Activated CD4-positive, CD25-positive, alpha-beta regulatory T cell (primary cell): Measurements from ENCODE around the gene MYOCD.

Experiments
- DNase-seq, 4 experiments: peaks; one replicate each; lab custom pipeline; 2025; lab: John Stamatoyannopoulos, UW

The MYOCD gene

DNA sequence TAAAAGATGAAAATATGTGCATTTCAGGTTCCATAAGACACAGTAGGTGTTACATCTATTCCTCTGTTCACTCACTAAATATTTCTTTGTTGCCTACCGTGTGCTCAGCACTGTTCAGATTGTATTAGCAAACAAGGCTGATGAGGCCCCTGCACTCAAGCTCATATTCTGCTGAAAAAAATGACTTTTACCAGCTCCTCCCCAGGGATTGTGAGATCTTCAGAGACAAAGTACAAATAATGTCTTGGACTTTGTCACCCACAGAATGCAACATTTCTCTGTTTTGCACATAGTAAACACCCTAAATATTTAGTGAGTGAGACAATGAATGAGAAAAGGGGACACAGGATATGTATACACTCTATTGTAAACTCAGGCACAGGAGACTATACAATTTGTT is 21.9 kb upstream of the MYOCD start:
- no peak for DNase-seq

DNA sequence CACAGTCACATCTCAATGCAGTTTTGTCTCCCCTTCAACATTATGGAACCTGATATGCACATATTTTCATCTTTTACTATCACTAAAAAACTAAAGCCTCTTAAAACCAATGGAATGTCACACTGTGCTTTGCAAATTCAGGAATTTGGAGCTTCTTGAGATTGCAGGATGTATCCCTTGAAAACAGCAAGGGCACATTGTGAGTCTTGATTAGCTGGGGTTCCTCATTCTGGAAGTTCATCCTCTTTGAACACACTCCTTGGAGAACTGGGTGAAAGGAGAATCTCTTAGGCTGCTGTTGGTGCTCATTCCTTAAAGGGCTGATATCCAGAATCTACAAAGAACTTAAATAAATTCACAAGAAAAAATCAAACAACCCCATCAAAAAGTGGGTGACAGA is 21.1 kb upstream of the MYOCD start:
- DNase-seq, result no peak

DNA sequence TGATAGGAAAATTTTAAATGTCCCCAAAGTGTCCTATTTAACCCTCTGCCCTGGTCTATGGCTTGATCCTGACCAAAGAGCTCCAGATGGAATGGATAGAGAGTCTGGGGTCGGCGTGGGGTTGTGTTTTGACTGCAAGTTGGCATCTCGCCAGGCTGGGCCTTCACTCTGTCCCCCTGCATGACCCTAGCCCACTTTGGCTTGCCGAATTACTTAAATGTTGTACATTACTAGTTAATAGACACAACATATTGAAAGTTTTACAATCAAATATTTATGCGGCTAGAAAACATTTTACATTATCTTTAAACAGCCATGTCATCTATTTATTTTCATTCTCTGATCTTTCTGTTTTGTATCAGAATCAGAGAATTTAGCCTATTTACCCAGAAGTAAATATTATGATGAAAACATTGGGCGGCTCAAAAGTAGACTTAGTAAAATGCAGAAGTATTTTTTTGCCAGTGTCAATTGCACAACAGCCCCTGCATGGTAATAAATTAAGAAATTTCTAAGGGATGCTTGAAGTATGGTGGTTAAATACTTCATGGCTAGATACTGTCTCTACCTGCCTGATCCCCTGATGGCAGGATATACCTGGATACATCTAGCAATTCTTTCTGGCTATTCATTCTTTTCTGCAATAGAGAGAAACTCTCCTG is 18.8 kb upstream of the MYOCD start:
- no peak for DNase-seq

DNA sequence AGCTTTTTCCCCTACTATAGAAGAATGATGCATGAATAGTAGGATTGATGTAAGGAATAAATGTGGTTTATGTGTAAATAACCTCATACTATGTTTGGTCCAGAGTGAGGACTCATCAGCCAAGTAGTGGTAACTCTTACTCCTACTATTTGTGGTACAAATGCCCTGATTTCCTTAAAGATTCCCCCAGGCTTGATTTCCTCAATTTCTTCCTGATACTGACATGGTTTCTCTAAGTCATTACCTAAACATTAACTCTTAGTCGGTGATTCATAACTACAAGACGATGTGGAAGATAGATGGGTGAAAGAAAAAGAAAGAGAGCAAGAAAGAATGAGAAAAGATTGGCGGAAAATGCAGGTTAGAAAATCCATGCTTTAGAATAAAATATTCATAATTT is 17.2 kb upstream of the MYOCD start:
- no peak for DNase-seq

DNA sequence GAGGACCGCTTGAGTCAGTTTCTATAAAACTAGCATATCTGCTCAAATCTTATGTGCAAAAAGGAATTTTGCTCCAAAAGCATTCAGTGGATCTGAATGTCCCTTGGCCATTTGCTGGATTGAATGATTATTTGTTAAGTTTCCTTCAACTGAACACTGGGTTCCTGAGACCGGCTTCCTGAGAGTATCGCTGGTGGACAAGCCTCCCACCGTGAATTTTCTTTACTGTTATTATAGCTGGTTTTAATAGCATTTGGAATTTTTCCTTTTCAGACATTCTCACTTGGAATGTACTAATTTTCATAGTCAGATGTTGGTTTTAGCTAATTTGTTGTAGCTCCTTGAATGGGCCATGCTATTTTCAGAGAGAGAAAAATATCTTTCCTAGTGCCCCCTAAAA is 9.8 kb upstream of the MYOCD start:
- no peak for DNase-seq

DNA sequence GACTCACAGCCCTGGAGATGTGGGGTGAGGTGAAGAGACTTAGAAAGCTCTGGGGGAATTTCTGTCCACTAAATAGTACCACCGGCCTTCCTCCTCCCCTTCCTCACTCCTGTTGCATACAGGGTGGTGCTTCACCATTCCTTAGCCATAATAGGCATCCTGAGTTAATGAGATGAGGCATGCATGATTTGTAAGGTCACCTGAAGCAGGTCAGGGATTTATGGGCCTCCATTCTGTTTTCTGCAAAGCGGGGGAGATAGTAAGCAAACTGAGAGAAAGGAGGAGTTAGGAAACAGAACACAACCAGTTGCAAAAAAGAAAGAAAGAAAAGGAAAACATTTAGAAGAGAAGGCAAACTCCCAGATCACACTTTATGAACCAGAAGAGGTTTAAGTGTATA is 9.3 kb upstream of the MYOCD start:
- no peak for DNase-seq

DNA sequence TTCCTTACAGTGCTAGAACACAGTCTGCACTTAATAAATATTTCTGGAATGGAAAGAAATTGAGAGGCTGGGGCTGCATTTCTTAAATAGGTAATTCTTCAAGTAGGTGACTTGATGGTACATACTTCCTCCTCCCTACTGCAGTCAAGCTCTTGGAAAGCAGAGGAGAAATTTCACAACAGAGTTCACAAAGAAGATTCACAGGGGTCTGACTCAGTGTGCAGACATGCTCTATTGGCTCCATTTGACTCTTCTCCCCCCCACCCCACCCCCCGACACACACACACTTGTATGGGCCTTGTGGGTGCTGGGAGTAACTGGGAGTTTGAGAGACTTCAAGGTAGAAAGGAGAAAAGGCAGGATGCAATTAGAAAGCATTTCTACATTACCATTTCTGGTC is 6.2 kb upstream of the MYOCD start:
- DNase-seq, result no peak

DNA sequence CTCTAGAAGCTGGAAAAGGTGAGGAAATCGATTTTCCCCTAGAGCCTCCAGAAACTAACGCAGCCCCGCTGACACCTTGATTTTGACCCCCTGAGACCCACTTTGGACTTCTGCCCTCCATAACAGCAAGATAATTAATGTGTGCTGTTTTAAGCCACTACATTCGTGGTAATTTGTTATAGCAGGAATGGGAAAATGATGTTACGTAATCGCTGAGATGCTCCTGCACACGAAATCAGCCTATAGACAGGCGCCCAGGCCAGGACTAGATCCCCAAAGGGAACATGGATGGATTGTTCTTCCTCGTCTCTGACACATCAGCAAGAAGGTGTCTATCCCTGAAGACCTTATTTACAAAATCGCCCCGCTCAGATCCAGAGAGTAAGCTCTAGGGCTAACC is 1.4 kb upstream of the MYOCD start:
- DNase-seq, result no peak

DNA sequence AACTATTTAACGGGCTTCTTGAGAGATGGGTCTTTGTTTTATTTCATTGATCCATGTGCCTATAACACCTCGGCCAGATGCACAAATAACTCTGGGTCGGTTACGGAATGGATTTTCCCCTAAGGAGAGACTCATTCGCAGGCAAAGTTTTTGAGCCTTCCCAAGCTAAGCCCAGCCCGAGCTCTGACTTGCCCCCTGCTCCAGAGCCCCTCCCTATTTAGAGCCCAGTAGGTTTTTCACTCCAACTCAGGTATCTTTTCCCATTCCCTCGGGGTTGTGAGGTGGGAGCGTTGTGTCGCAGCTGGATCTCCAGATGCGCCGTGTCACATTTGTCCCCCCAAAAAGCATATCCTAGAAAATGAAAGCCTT is 812 bp upstream of the MYOCD start:
- no peak for DNase-seq

DNA sequence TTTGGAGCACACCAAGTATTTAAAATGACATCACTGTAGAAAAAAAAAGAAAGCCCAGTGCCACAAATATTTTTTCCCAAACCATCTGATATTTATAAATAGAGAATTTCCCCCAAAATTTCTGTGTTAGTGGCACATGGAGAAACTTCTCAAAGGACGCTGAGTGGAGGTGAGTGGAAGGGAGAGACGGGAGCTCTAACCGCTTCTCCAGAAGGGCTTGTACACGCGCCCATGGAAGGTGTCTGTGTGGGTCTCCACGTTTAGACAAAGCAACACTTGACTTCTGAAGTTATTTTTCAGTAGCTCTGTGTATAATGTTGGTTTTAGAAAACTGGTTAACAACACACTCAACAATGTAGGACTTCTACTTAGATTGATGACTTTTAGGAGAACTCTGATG is 1.0 kb downstream of the MYOCD start:
- DNase-seq, result no peak

DNA sequence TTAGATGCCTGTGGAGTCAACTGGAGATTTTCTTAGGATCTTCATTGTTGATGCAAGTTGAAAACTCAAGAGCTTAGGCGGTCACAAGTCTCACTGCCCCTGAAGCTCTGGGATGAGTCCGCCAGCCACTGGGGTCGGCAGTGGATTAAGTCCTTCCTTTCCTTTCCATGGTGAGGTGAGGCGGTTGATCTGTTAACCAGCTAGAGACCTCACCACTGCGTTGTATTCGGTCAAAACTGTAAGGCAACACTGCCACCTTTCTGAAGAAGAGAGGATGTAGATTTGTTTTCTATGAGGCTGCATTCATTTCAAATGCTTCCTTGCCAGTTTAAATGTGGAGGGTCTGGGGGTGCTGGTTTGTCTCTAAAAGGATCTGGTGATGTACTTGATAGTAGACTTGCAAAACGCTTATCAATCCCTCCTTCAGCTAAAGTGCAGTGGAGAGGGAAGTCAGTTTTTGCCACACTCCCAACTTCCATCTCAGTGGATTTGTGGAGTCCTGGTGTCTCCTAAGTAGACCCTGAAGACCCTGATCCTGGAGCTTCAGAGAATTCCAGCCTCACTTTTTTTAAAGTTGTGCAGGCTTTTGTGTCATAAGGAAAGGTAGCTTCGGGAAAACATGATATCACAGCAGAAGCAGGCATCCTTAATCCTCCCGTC is 1.7 kb downstream of the MYOCD start:
- no peak for DNase-seq

DNA sequence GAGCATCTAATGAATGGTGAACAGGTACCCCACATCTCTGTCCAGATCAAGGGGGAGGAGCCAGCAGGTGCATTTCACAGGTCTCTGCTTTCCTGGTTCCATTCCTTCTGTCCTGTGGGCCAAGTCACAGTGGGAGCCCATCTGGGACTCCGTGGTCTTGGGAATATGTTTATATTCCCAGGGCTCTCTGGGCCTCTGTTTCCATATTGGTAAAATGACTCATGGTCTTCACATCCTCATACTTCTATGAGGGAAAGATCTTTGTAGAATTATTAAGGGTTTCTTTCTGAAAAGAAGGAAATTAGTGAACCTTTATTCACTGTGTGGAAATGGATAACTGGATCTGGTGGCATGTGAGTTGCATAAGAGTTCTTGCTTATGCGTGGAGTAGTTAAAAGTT is 6.2 kb downstream of the MYOCD start:
- no peak for DNase-seq

DNA sequence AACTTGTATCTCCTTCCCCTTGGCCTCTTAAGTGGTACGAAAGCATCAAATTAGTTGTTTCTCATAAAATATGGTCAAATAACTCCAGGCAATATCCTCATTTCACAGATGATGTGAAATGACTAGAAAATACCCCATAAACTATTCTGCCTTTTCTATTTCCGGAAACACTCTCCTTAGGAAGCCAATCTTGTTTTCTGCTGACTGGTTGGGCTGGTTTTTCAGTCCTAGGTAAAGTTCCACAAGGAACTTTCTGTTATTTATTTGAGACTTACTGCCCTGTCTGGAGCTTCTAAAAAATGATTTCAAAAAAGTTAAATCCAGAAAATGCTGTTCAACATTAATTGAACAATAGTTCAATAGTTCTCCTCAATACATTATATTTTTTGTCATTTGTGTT is 7.3 kb downstream of the MYOCD start:
- no peak for DNase-seq

DNA sequence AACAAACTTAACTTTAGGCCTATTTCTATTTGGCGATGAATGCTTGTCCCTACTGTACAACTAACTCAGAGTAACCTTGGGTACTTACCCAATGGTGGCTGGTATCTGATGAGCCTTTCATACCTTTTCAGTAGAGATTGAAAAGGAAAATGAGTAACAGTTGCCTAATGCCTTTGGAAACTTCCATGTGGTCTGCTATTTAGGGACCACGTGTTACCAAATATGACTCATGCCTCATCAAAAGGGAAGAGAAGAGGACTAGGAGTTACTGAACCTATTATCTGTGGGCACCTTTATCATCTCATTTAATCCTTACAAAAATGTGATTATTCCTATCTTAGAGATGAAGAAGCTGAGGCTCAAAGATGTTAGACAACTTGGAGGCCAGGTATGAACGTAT is 8.1 kb downstream of the MYOCD start:
- DNase-seq, result no peak

DNA sequence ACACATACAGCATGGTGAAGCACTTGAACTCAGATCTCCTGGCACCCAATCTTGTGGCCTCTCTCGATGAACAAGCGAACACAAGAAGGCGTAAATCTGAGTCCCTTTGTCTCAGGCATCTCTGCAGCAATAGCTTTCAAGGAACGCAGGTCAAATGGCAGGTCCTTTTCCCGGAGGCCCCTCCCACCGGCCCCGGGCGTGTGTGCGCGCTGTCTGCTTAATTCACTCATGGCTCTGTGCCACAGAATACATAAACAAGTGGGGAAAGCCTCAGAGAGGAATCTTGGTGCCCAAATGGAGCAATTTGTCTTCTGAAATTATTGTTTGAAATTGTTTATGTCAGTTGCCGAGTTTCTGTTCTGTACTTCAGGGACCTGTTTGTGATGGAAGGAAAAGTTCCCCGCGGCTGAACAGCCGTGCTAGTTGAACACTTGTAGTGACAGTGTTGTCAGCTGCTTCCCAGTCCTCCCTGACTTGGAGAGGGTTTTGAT is 14.8 kb downstream of the MYOCD start:
- no peak for DNase-seq

DNA sequence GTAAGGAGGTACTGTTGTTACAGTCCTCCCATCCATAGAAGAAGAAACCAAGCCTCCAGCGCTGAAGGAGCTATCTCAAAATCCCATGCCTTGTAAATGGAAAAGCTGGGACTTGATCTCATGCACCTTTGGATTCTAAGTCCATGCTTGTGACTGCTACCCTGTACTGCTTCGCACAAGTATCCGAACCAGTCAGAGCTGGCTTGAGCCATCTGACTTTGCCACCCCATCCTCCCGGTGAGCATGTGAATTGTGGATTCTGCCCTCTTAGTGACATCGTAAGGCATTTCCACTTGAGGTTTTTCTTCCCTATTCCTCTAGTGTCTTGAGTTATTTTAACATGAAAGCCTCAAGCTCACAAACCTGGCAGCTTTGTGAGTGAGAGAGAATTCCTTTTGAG is 15.3 kb downstream of the MYOCD start:
- DNase-seq, result no peak

DNA sequence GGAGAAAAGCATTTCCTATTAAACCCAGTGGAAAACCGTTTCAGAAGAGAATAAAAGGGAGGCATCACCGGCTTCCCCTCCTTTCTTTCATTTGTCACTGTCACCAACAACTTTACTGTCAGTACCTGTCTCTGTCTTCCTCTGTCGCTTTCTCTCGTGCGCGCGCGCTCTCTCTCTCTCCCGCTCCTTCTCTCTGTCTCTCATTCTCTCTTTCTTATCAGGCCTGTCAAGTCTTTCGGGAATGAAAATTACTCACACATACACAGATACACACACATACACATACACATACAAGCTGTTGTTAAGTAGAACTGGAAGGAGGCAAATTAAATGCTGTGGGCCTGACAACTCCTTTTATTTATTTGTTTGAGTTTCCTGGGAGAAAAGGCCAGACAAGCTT is 17.6 kb downstream of the MYOCD start:
- DNase-seq, result no peak

DNA sequence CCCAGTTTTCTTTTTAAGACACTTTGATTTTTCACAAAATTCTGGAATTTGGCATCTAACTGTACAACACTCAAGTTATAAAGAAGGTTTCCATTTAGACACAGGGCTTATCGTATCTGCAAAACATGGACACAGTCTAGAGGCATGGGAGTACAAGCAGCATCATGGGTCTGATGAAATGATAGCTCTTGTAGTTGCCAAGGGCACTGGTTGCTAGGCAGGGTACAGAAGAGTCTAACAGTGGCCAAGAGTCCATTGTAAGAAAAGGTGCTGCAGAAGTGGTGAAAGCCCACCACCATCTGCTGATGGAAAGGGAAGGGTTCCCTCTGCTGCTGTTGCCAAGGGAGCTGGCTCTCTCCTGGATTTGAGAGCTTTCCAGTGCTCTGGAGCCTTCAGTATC is 20.8 kb downstream of the MYOCD start:
- DNase-seq, result no peak

DNA sequence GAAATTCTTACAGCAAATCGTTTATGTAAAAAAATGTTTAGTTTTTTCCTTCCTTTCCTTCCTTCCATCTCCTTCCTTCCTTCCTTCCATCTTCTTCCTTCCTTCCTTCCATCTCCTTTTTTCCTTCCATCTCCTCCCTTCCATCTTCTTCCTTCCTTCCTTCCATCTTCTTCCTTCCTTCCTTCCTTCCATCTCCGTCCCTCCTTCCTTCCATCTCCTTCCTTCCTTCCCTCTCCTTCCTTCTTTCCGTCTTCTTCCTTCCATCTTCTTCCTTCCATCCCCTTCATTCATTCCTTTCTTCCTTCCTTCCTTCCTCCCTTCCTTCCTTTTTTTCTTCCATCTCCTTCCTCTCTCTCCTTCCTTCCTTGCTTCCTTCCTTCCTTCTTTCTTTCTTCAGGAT is 22.7 kb downstream of the MYOCD start:
- DNase-seq, result no peak

DNA sequence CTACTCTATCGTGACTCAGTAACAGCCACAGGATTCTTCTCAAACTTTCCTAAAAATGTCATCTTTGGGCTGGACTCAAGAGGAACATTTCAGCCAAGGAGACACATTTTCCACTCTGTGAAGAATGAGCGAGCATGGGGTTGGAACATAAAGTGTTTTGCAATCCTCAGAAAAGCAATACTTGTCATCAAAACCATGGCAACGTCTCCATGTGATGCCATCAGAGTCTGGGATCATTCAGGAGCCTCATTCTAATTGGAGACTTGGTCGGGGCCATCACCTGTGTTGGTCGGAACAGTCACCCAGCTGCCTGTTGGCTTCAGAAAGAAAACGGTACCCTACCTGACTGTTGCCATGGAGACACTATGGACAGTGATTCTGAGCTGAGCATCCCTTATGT is 25.5 kb downstream of the MYOCD start:
- no peak for DNase-seq

DNA sequence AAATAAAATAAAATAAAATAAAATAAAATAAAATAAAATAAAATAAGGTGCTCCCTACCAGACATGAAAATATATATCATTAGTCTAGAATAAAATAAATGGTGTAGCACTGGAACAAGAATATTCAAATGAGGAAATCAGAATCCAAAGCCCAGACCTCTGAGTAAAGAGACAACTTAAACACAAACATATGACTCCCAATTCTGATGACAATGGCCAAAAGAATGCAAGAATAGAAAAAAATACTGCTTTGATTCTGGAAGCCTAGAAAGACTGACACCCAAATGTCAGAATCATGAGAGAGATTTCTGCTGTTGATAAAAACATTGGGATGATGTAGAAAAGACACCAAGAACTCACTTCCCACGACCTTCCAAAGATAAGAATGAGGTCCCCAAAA is 27.9 kb downstream of the MYOCD start:
- no peak for DNase-seq

DNA sequence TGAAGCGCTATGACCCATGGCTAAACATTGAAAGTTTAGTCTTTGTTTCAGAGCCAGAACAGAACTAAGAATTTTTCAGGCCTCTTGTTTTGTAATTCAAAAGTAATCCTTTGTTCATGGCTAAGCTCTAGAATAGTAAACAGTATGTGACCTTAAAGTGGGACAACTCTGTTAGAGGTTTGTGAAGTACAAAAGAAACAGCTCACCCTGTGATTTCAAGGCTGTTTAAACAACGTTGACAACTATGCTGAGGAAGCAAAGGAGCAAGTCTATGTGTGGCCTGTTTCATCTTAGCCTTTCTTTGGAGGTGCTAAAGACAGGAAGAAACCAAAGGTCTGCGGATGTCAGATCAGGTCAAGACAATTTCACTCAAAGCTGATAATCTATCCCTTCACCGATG is 40.4 kb downstream of the MYOCD start:
- no peak for DNase-seq

DNA sequence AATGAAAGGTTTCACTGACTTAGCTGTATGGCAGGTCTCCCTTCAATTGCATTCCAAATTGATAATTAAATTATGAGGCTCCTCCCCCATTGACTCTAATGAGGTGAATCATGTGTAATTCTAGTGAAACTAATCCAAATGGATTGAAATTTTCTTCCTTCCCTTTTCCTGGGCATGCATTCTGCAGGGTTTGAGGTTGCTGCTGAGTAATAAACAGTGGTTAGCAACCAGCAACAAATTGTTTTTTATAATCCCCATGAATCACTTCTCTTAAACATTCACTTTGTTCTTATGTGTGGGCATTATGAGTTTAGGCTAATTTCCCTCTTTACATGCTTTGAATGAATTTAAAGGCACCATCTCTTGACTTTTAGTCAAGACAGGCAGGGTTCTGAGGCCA is 43.4 kb downstream of the MYOCD start:
- no peak for DNase-seq

DNA sequence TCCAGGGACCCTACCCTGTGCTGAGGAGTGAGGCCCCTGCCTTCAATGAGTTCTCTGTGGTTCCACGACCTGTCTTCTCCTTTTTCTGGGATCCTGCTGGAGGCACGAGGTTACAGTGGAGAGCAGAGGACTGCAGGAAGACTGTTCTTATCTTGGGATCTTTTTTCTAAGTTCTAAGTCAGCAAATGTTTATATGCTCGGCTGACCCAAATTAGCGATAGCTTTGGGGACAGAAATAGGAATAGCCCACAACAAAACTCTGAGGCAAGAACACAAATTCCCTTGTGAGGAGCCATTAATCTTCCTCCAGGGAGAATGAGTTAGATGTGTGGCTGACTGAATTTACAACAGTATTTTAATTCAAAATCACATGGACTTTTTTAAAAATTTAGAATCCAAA is 46.7 kb downstream of the MYOCD start:
- DNase-seq, result no peak
